HCT116 (cell line): ENCODE results near the gene RALGPS2. TPM values are rescaled to one million over a fixed set of nuclear protein-coding genes. Genes with fewer than 3 reads are reported as not detected.

Experiments
- ATAC-seq: fragments of 200-7000 bp; cut with Tn5 transposase; 2 replicates; pipeline ENCODE4 v1.9.1; 2020; ENCODE audit warnings: mild to moderate bottlenecking, moderate library complexity
- BruUV-seq: library from RNA; stranded (reverse); fragments of 400-500 nt; replicated peaks from 2 replicates; lab custom pipeline; 2021; lab: Mats Ljungman, UMichigan
- CTCF ChIA-PET: fragments of 300-600 bp; sonication (Branson Sonifier 250); formaldehyde crosslinking; loops from one replicate; lab custom pipeline; 2021; ENCODE audit warnings: antibody characterized with exemption; lab: Charles Lee
- POLR2A ChIA-PET: fragments of 300-600, 350-600 bp; sonication (Branson Sonifier 250); formaldehyde crosslinking; loops from one replicate; lab custom pipeline; 2021; ENCODE audit warnings: antibody characterized with exemption; lab: Charles Lee
- RAD21 ChIA-PET, 2 experiments: fragments of 300-600 bp; sonication (Branson Sonifier 250); formaldehyde crosslinking; loops; one replicate each; lab custom pipeline; 2023; ENCODE audit warnings: low total read pairs in 2 of 2; ENCODE audit not compliant: uncharacterized antibody in 2 of 2, unreplicated experiment in 2 of 2, low non-redundant PET in 1 of 2; lab: Charles Lee
- DNase-seq: peaks from one replicate; pipeline ENCODE4 v3.0.0-alpha.2; 2010; ENCODE audit warnings: low read depth, low spot score
- H2AFZ ChIP-seq: fragments of 200-600 bp; shearing (Covaris generic), sonication (generic); 2 replicates; pipeline ENCODE4 v1.6.1; 2017; ENCODE audit warnings: low read depth, mixed run types, mixed read lengths, antibody characterized with exemption, low read length; ENCODE audit not compliant: poor library complexity, severe bottlenecking
- H3K27ac ChIP-seq: 2 replicates; pipeline ENCODE4 v1.5.1; 2012; ENCODE audit warnings: low read depth, low read length
- H3K27me3 ChIP-seq: fragments of 200-600 bp; sonication (generic); 2 replicates; pipeline ENCODE4 v1.6.1; 2016; ENCODE audit warnings: mixed run types, low read length, mixed read lengths; ENCODE audit not compliant: insufficient read depth
- H3K36me3 ChIP-seq, 2 experiments: fragments of 200-500 bp in 1 of 2; fragments of 200-600 bp in 1 of 2; sonication (Bioruptor generic) in 1 of 2; sonication (generic) in 1 of 2; 2 replicates each; pipeline versions ENCODE4 v1.5.1 to v1.6.1; 2014 to 2016; ENCODE audit warnings: low read length in 2 of 2, inconsistent platforms in 1 of 2, mixed read lengths in 1 of 2, mixed run types in 1 of 2; ENCODE audit not compliant: insufficient read depth in 2 of 2, control insufficient read depth in 1 of 2
- H3K4me1 ChIP-seq, 2 experiments: fragments of 200-600 bp in 1 of 2; sonication (generic) in 1 of 2; 2 replicates each; pipeline versions ENCODE4 v1.5.1 to v1.6.1; 2012 to 2017; ENCODE audit warnings: low read length in 2 of 2, inconsistent platforms in 1 of 2, mild to moderate bottlenecking in 1 of 2, mixed read lengths in 1 of 2, mixed run types in 1 of 2, moderate library complexity in 1 of 2; ENCODE audit not compliant: insufficient read depth in 2 of 2, control insufficient read depth in 1 of 2
- H3K4me2 ChIP-seq: fragments of 200-600 bp; sonication (generic); 2 replicates; pipeline ENCODE4 v1.6.1; 2017; ENCODE audit warnings: mixed run types, low read length, mixed read lengths
- H3K4me3 ChIP-seq, 2 experiments: fragments of 200-600 bp in 1 of 2; sonication (generic) in 1 of 2; replicated peaks in 1 of 2; 2 replicates each; pipeline ENCODE4 v1.5.1; 2011 to 2016; ENCODE audit warnings: low read length in 2 of 2, control low read depth in 1 of 2, low read depth in 1 of 2, mild to moderate bottlenecking in 1 of 2, mixed read lengths in 1 of 2, mixed run types in 1 of 2
- H3K79me2 ChIP-seq: fragments of 200-600 bp; sonication (generic); 2 replicates; pipeline ENCODE4 v1.6.1; 2017; ENCODE audit warnings: mild to moderate bottlenecking, mixed run types, low read length, moderate library complexity, mixed read lengths; ENCODE audit not compliant: insufficient read depth
- H3K9ac ChIP-seq: fragments of 200-600 bp; sonication (generic); 2 replicates; pipeline ENCODE4 v1.6.1; 2016; ENCODE audit warnings: low read length, mixed read lengths
- H3K9me2 ChIP-seq: fragments of 200-600 bp; sonication (generic), shearing (Covaris generic); 2 replicates; pipeline ENCODE4 v1.6.1; 2017; ENCODE audit warnings: mixed run types, mild to moderate bottlenecking, moderate library complexity; ENCODE audit not compliant: insufficient read depth
- H3K9me3 ChIP-seq, 2 experiments: fragments of 200-500 bp in 1 of 2; fragments of 200-600 bp in 1 of 2; sonication (Bioruptor generic) in 1 of 2; sonication (generic) in 1 of 2; 2 replicates each; pipeline ENCODE4 v1.6.1; 2014 to 2017; ENCODE audit warnings: low read length in 2 of 2, mixed read lengths in 2 of 2, inconsistent platforms in 1 of 2, low read depth in 1 of 2, mild to moderate bottlenecking in 1 of 2, mixed run types in 1 of 2, moderate library complexity in 1 of 2; ENCODE audit not compliant: control insufficient read depth in 1 of 2, insufficient read depth in 1 of 2
- H4K20me1 ChIP-seq: fragments of 200-600 bp; sonication (generic), shearing (Covaris generic); 2 replicates; pipeline ENCODE4 v1.6.1; 2017; ENCODE audit warnings: mixed run types, mild to moderate bottlenecking, moderate library complexity; ENCODE audit not compliant: insufficient read depth
- CBX3 ChIP-seq: IDR thresholded peaks from 2 replicates; pipeline ENCODE4 v1.6.1; 2012; ENCODE audit warnings: low read depth
- ELF1 ChIP-seq: IDR thresholded peaks from 2 replicates; pipeline ENCODE4 v1.6.1; 2012; ENCODE audit warnings: low read depth, borderline replicate concordance
- EZH2 ChIP-seq: fragments of 200-600 bp; sonication (generic); IDR thresholded peaks from 2 replicates; pipeline ENCODE4 v1.6.1; 2017; ENCODE audit warnings: antibody characterized with exemption, mixed run types
- EZH2phosphoT487 ChIP-seq: fragments of 200-600 bp; IDR thresholded peaks from 2 replicates; pipeline ENCODE4 v1.6.1; 2018; ENCODE audit warnings: antibody characterized with exemption, borderline replicate concordance
- POLR2A ChIP-seq: IDR thresholded peaks from 2 replicates; pipeline ENCODE4 v1.7.0; 2011; ENCODE audit warnings: borderline replicate concordance; ENCODE audit not compliant: insufficient read depth, insufficient read length; ENCODE audit errors: extremely low read depth
- REST ChIP-seq: IDR thresholded peaks from 2 replicates; pipeline ENCODE4 v1.6.1; 2012; ENCODE audit warnings: low read depth
- SIN3A ChIP-seq: IDR thresholded peaks from 2 replicates; pipeline ENCODE4 v1.6.1; 2012; ENCODE audit warnings: low read depth
- TCF7L2 ChIP-seq: IDR thresholded peaks from 2 replicates; pipeline ENCODE4 v1.7.0; 2011; ENCODE audit warnings: borderline replicate concordance, inconsistent platforms; ENCODE audit not compliant: insufficient read depth, insufficient read length; ENCODE audit errors: extremely low read depth
- intact Hi-C: fragments of 100-400 bp; cut with micrococcal nuclease; formaldehyde crosslinking; loops from 2 replicates; pipeline ENCODE4 v1.10.0; 2022
- total RNA-seq: library from RNA; stranded (reverse); gene quantifications from one replicate; pipeline ENCODE4 v1.2.1, GENCODE V29; 2021; ENCODE audit not compliant: unreplicated experiment

The RALGPS2 gene
- total RNA-seq, 1 experiment from 2014 or later = 25.6 TPM

- TF ChIP-seq SIN3A (no peak), POLR2A (no peak), ELF1 (no peak), CBX3 (no peak), TCF7L2 (no peak), EZH2 (no peak), REST (no peak)
- TF ChIP-seq, all 23 proteins: peak for 0
- no peaks in the 10 kb centered on the region for H3K36me3 ChIP-seq
- no peaks in the 10 kb centered on the region for H3K9me2 ChIP-seq
- DNase-seq = no peak
- H3K4me1 ChIP-seq = no peaks in the 10 kb centered on the region
- no peak overlapping the region for H3K4me2 ChIP-seq
- H3K27ac ChIP-seq = no peak overlapping the region
- ChIA-PET RAD21 (no interaction called here), POLR2A (no interaction called here), CTCF (no interaction called here)
- H3K27me3 ChIP-seq = no peaks in the 10 kb centered on the region
- ATAC-seq = no peak
- no peaks in the 10 kb centered on the region for H4K20me1 ChIP-seq
- intact Hi-C loops = no loop called here
- no peak overlapping the region for H2AFZ ChIP-seq
- H3K79me2 ChIP-seq = no peaks in the 10 kb centered on the region
- no peaks in the 10 kb centered on the region for H3K9me3 ChIP-seq
- no peak overlapping the region for H3K4me3 ChIP-seq
- no peak overlapping the region for H3K9ac ChIP-seq
- no TSS peak for BruUV-seq
These were observed 100.1 kb downstream of the RALGPS2 start for GRCh38 chr1:178825167-178825566.

- Histone ChIP-seq H3K9ac (no peak overlapping the region), H3K79me2 (no peaks in the 10 kb centered on the region), H3K4me2 (no peak overlapping the region), H3K9me3 (no peaks in the 10 kb centered on the region), H2AFZ (no peak overlapping the region), H4K20me1 (no peaks in the 10 kb centered on the region), H3K27ac (no peak overlapping the region), H3K36me3 (no peaks in the 10 kb centered on the region), H3K9me2 (no peaks in the 10 kb centered on the region), H3K27me3 (no peaks in the 10 kb centered on the region), H3K4me3 (no peak overlapping the region), H3K4me1 (peaks cover 6 to 12% of the 10 kb centered on the region in 2 experiments; a peak in 2 of 4 replicates)
- TF ChIP-seq EZH2phosphoT487 = no peak
- no peak for ATAC-seq
- ChIA-PET RAD21 (no interaction called here), POLR2A (no interaction called here), CTCF (no interaction called here)
- no peak for DNase-seq
- intact Hi-C loops = no loop called here
- no TSS peak for BruUV-seq
These were observed 119.4 kb downstream of the RALGPS2 start for GRCh38 chr1:178844436-178844835.
